ENCODE results near the gene HHIP.

HHIP gene

DNA sequence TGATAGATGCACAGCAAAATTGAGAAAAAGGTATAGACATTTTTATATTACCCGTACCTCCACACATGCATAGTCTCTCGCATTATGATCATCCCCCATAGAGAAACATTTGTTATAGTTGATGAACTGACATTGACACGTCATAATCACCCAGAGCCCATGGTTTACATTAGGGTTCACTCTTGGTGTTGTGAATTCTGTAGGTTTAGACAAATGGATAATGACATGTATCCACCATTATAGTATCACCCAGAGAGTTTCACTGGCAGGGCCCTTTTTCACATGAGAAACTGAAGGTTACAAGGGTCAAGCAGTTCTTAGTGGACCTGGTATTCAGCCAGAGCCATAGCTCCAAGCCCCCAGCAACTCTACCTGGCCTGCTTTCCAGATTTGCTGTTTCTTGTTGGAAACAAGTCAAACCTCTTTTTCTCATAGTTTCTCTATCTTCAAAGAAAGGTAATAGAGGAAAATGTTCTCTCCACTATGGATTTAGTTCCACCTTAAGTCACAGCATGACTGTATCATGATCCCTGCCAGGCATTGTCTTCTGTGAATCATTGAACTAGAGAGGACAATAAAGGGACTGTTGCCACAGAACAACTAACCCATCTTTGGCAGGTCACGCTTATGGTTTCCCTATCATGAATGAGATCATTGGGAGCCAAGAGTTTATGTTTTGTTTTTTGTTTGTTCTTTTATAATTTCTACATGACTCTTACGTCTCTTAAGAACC is 64.0 kb downstream of the HHIP start:
- no peak for DNase-seq

DNA sequence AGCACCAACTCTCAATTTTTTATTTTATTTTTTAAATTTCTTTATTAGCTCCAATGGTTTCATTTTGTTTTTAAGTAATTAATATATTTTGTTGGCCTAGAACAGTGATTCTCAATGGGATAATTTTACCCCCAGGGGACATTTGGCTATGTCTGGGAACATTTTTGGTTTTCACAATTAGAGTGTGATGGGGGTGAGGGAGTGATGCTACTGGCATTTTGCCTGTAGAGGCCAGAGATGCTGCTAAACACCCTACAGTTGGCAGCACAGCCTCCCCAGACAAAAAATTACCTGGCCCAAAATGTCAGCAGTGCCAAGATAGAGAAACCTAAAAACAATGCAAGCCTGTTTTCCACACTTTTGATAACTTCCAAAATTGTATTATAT is 64.6 kb downstream of the HHIP start:
- no peak for DNase-seq

DNA sequence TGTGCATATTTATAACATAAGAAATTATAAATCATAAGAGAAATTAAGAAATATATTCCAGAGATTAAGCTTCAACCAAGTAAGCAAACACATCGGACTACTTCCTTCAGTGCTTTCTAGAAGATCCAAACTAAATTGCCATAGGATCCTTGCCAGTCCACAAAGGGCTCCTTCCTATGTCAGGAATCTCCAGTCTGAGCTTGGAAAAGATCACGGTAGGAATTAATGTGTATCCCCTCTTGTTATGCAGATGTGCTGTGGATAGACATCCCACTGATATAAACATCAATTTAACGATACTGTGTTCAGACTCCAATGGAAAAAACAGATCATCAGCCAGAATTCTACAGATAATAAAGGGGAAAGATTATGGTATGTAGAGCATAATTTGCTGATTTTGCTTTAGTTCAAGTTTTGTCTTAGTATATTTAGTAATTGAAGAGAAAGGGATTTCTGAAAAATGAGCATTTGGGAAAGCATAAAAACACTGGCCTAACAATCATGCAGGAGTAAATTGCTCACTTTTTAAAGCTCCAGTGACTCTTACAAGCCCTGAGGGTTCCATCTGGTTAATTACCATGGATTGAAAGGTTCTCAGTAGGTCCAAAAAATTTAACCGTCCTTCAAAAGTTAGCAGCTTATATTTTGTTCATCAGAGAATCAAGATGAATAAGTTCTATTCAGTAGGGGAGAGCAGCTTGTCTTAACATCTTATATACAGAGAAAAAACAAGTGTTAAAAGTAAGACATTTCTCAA is 65.9 kb downstream of the HHIP start:
- DNase-seq, result no peak

DNA sequence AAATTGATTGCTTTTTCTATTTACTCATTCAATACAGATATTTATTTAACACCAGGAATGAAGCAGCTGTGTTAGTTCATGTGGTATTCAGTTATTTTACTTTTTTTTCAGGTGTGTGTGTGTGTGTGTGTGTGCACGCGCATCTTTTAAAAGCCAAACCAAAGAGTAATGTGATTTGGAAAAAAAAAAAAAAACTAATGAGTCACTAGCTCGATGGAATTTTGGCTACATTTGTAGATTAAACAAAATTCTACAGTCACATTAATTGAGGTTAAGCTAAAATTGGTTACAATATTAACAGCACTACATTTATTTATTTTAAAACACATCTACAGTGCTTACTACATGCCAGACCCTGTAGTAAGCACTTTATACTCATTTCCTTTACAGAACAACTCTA is 66.8 kb downstream of the HHIP start:
- DNase-seq, result no peak

DNA sequence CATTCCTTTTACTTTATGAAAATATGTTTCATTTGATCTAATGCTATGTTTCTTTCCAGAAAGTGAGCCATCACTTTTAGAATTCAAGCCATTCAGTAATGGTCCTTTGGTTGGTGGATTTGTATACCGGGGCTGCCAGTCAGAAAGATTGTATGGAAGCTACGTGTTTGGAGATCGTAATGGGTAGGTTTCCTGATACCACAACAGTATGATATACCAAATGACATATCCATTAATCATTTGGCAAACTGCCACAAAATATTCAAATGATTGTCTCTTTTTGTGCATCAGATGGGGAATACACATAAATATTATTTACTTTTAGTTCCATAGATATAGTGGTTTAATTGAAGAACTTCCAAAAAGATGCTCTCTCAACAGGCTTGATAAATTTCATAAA is 68.2 kb downstream of the HHIP start:
- no peak for DNase-seq

DNA sequence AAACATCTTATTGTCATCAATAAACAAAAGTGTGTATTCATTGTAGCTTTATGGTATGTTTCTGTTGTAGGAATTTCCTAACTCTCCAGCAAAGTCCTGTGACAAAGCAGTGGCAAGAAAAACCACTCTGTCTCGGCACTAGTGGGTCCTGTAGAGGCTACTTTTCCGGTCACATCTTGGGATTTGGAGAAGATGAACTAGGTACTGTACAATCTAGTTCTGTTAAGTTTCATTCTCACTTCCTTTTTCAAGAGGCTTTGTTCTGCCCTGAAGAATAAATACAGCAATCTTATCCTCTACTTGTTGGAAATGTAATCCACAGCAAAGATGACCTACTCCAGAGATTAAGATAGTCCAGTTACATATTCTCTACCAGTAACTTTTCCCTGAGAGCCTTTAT is 69.3 kb downstream of the HHIP start:
- DNase-seq, result no peak

DNA sequence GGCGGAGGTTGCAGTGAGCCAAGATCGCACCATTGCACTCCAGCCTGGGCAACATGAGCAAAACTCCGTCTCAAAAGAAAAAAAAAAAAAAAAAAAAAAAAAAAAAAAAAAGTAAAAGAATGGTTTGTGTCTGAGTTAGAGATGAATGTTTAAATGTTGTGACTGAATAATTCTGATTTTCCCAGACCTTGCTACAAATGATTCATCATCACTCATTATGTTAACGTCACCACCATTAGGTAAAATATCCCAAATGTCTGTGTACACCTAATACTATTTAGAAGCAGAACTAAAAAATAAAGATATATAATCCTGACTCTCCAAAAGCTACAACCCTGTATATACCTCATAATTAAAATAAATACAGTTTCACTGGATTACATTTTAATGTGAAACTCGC is 70.8 kb downstream of the HHIP start:
- no peak for DNase-seq

DNA sequence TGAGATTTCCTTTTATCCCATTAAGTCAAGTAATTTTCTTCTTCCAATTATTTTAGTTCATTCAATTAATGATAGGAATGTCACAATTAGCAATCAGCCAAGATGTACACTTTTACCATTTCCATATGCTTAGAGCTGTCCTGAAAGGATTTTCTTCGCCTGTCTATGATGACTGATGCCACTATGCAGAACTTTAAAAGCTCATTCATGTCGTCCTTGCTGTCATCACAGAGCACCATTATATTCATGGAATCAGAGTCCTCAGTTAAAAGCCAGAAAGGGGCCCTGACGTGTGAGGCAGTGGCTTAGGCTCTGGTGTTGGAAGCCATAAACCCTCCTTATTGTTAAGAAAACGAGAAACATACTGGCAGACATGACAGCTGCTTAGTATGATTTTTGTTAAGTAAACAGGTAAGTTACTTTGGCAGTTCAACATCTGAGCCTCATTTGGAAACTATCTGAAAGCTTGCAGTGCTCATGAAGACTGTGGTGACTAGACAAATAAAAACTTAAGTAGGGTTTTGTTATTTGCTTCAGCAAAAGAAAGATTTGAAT is 73.1 kb downstream of the HHIP start:
- DNase-seq, result no peak

DNA sequence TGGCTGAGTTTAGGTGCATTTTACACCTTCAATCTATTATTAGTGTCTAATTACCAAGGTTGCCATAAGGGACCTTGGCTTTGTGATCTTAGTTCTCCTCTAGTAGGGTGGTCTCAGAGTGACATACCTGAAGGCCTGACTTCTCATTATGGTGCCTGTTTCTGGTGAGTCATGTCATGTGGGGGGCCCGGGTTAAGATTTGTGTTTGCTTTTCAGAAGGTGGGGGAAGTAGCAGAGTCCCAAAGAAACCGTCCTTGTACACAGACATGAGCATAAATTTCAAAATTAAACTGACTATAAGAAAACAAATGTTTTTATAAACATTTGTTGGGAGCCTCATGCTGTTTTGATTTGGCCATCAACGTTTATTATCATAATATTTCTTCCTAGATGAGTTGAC is 74.5 kb downstream of the HHIP start:
- no peak for DNase-seq

DNA sequence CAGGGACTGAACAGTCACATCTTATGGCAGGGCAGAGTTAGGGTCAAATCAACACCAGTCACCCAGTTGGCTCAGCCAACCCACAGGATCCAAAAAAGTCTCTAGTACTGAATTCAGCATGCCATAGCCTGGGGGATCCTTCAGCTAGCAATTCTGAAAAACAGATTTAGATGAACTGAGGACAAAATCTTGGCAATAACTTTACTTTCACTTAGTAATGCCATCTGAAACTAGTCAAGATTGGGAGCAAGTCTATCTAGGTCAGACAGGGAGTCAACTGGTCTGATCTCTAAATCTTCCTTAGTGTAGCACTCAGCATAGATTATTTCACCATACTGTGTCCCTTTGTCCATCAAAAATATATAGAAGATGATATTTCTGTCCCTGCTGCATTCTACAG is 76.0 kb downstream of the HHIP start:
- no peak for DNase-seq

DNA sequence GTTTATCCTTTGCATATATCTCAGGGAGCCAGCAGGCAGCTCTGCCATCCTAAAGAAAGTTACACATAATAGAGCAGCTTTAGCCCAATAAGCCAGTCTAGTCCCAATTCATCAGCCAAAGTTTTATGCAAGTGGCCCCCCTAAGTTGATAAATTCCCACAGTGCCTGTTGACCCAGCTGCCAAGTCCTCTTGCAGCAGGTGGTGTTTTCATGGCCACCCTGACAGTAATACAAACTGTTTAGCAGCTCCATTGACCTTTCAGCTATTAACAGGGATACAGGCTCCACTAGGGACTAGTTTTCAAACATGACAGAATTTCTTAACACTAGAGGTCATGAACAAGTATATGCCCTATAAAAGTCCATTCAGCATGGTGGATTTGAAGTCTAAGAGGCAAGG is 77.5 kb downstream of the HHIP start:
- no peak for DNase-seq

DNA sequence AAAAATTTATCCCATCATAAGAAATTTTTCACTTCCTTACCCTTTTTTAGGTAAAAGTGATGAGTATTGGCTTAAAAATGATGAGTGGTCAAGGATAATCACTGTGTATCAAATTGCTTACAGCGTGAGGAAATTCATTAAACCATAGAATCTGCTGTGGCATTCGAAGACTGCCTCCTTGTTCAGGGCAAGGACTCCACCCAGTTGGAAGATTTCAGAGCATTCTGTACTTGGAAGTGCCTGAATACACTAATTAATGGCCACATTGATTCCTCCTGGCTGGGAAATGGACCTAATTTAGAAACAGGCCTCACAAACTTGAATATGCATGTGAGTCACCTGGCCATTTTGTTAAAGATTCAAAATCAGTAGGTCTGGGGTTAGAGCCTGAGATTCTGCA is 83.2 kb downstream of the HHIP start:
- no peak for DNase-seq

DNA sequence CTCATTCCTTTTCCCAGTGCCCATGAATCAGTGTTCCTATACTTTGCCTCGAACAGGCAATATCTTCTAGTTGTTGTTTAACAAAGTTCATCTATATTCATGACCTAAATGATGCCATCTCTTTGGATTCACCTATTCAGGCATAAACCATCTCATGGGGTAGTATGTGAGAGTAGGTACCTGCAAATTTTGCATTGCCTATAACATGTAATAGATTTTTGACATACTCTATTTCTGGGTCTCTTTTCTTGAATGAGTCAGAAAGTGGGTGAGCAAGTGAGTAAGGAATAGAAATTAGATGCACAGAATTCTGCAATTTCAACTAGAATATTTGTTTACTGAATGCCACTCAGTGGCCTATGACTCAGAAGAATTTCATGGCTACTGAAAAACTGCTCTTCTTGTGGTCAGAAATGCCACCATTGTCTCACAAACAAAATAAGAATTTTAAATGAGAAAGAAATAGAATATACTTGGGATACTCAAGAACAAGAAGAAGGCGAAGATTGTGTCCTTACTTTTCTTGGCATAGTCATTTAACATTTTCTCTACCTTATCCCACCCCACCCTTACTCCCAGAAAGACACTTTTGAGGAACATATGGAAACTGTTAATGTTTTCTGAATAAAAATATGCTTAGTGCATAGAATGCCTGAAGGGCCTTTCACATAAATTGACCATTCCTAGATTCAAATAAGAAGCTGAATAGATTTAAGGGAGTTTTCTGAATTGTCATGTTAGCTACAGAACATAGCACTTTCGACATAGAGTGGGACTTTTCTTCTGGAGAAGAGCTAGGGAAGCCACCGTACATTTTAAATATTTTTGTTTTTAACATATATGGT is 86.8 kb downstream of the HHIP start:
- no peak for DNase-seq

DNA sequence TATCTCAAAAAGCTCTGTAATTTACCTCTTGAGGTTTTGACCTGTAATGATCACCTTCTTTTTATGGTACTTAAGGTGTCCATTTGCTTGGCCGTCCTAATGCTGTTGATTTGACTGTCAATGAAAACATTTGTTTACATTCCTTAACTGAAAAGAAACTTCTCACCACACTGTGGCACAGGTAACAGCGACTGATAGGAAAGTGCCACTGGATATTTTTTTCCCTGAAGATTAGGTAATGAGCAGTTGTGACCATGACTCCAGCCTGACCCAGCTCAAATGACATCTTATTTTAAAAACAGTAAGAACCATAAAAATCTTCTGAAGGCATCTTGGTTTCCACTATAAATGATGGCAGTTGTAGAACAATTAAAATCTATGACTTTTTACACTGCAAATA is 87.6 kb downstream of the HHIP start:
- DNase-seq, result no peak

DNA sequence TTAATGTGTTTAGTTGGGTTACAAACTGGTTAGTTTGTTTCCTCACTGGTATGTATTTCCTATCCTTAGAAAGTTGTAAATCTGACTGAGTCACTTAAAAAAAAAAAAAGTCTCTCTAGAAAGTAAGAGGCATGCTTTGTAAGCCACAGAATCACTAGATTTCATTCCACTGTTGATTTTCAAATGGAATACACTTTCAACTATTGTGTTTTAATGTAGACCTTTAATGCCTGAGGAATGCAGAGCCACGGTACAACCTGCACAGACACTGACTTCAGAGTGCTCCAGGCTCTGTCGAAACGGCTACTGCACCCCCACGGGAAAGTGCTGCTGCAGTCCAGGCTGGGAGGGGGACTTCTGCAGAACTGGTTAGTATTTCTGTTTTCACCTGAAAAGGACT is 88.6 kb downstream of the HHIP start:
- DNase-seq, result no peak

DNA sequence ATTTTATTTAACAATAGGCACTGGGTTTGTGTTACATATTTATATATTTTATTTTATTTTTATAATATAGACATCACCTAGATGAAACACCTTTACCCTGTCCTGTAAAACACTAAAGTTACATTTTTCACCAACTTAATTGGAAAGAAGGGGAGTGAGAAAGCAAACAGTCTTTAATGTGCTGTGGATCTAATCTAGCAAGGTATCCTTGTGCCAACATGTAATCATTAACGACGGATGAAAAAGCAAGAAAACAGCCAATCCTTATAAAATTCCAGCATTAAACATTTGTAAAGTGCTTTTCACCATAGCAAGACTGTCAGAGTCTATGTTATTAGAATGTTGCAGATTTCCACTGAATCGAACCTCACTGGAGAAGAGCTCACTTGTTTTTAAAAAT is 92.7 kb downstream of the HHIP start:
- DNase-seq, result no peak

DNA sequence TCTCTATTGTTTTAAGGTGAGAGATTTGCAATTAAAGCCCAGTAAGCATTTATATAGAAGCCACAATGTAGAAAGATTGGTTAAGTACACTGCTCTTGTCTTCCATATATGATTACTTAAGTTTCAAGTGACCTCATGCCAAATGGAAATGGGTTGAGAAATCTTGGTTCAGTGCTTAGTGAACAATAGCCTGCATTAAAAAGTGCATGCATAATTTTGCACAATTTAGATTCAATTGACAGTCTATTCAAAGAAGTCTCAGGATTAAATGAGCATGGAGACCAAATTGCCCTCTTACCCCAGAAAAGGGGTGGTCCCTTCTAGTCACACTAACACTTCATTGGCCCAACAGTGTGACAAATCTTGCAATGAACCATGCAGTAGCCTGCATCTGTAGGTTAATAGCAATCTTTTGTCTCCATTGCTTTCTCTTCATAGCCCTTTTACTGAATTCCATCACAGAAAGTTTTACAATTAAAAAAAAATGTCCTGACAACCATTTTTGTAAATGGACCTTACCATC is 93.6 kb downstream of the HHIP start:
- DNase-seq, result no peak

DNA sequence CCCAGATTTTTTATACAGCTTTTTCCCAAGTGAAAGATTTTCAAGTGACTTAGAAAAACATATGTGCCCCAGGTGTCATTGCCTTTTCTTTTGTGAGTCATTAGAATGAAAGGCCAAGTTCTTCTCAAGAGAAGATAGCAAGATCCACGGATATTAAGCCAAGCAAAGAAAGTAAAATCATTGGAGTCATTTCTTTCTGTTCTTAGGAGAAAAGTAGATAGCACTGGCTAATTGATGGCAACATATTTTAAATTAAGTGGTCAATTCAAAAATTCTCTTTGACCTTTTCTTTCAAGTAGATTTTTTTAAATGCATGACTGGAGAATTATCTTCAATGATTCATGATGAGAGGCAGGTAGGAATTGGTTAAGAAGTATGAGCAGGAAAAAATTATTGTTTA is 94.4 kb downstream of the HHIP start:
- no peak for DNase-seq

DNA sequence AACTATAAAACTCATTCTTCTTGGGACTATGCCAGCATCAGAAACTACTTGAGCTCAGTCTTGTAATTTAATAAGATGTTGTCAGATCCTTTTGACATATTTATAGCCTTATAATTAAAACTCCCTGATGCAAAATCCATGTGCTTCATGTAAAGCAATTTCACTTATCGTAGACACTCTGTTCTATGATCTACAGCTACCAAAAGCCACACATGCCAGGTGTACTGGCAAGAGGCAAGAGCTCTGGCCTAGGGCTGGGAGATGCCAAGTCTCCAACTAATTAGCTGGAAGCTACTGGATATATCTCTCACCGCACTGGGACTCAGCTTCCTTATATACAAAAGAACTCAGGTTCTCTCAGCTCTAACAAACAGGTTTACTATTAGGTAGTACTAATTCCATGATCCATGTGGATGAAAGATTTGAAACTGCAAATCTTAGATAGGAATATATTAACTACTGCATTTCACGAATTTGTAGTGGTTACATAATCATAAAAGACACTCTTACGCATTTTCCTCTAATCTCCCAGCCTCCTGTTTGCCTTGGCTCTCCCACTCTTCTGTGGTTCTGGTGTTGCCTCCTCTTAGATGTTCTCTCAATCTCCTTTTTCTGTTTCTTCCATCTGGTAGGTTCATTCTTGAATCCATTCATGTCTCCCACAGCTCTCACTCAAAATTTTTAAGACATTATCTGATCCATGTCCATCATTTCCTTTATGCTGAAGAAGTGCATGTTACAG is 103.0 kb downstream of the HHIP start:
- no peak for DNase-seq

DNA sequence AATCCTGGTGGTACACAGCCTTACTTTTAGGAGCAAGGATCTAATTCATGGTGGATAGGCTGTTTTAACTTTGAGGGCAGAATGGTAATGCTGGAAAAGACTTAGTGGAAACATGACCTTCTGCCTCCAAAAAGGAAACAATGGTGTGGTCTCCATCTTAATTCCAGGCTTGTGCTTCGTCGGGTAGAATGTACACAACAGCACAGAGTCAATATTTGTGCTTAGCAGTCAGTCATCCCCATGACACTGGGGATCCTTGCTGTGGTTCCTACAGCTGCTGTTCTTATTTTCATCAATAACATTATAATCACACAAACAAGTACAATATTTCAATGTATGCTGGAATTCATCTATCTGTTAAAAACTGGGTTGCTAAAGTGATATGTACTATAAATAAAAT is 104.4 kb downstream of the HHIP start:
- no peak for DNase-seq

DNA sequence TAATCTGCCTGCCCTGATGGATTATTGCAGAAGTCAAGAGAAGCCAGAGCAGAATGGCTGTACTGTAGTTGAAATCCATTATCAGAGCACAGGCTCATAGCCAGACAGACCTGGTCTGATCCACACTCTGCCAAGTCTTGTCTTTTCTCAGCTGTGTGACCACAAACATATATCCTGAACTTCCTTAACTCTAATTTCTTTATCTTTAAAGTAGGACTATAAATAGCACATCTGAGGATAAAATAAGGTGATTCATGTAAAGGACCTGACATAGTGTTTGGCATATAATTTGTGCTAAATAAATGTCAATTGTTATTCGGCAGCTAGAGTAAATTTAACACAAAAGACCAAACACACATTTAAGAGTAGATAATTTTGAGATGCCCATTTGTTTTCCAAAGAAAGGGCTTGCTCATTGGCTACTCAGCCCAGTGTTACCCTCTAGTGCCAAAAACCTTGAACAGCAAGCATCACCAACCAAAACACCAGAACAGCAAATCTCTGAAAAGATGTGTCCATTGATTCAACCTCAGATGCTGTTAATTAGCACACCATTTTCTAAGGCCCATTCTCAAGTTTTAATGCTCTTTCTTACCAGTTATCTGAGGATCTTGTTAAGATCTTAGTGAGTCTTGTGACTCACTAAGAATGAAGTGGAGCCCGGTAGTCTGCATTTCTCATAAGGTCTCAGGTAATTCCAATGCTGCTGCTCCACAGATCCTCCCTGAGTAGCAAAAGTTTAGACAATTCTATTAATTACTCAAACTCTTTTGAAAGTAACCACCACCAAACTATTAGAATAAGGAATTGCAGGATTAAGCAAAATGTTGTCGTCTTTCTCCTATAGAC is 108.8 kb downstream of the HHIP start:
- no peak for DNase-seq

DNA sequence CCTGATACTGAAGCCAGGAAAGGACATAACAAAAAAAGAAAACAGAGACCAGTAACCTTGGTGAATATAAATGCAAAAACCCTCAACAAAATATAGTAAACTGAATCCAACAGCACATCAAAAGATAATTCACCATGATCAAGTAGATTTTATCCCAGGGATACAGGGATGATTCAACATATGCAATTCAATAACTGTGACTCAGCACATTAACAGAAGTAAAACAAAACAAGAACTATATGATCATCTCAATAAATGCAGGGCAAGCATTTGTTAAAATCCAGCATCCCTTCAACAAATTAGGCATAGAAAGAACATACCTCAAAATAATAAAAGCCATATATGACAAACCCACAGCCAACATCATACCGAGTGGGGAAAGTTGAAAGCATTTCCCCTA is 112.0 kb downstream of the HHIP start:
- no peak for DNase-seq

Data from NCI-H1694 (cell line).